ENCODE data around the gene SAMD11. TPM values are rescaled to one million over a fixed set of nuclear protein-coding genes. Genes with fewer than 3 reads are reported as not detected.
"Not testable (repeated sequence)": the region's sequence is repeated elsewhere in the genome, so short reads cannot be mapped to it uniquely, and the experiment has no call there.

Gene SAMD11
- total and polyA plus RNA-seq, 2 of the 8 experiments (the other 6 are each of a cell fraction or from before 2014, with no cell fraction given): 0.18 to 0.30 TPM

GRCh38 chr1:876428-877208 is 47.1 kb upstream of the SAMD11 start:
- peak in 1 of 3 experiments; percentile 14; a peak in 1 of 4 replicates for TF ChIP-seq CTCF (IDR thresholded peaks at IDR 0.05; ENCODE audit: control extremely low read depth in 1 of 3, insufficient read depth in 1 of 3, low read depth in 1 of 3, low read length in 3 of 3)
- CTCF ChIA-PET (ENCODE audit: partially characterized antibody): interaction anchor here (0.6 to 1.2 kb wide), 3 partner anchors 9 to 29 kb away, joined by 3 read pairs; no protein-coding TSS in a partner anchor
- H3K4me2 ChIP-seq (ENCODE audit: insufficient read depth in 1 of 2, low read depth in 2 of 2, low read length in 2 of 2); H2AK5ac ChIP-seq (ENCODE audit: low read depth, low read length); H2AFZ ChIP-seq (ENCODE audit: low read length); H3K27ac ChIP-seq (ENCODE audit: low read depth, low read length); H3K27me3 ChIP-seq (replicated peaks in 1 of 4; ENCODE audit: control insufficient read depth in 3 of 4, extremely low read depth in 1 of 4, insufficient read depth in 3 of 4, low read length in 3 of 4); H3K4me3 ChIP-seq (ENCODE audit: extremely low read depth in 1 of 4, insufficient read depth in 2 of 4, low read depth in 3 of 4, low read length in 4 of 4); FAIRE-seq; H3K9ac ChIP-seq (replicated peaks in 1 of 4; ENCODE audit: extremely low read depth in 1 of 4, low read depth in 3 of 4, low read length in 3 of 4); H3K14ac ChIP-seq (ENCODE audit: insufficient read length); H3K23ac ChIP-seq (ENCODE audit: insufficient read length); H2BK120ac ChIP-seq (replicated peaks; ENCODE audit: low read depth, low read length); H3K18ac ChIP-seq (ENCODE audit: extremely low read depth, low read length); H3K56ac ChIP-seq (replicated peaks; ENCODE audit: insufficient read length, low read depth, low read length); H4K20me1 ChIP-seq (replicated peaks in 1 of 2; ENCODE audit: control insufficient read depth in 1 of 2, insufficient read depth in 2 of 2, low read length in 2 of 2); H3K4me1 ChIP-seq (replicated peaks in 1 of 4; ENCODE audit: control insufficient read depth in 3 of 4, insufficient read depth in 4 of 4, low read length in 3 of 4); H3K4ac ChIP-seq (replicated peaks; ENCODE audit: insufficient read length, low read depth, low read length); H2BK15ac ChIP-seq (ENCODE audit: low read length); H4K91ac ChIP-seq (replicated peaks; ENCODE audit: insufficient read length, low read length); H2BK20ac ChIP-seq (ENCODE audit: low read length); H2BK5ac ChIP-seq (ENCODE audit: low read depth, low read length); H4K5ac ChIP-seq (ENCODE audit: insufficient read length, low read depth, low read length); DNase-seq (ENCODE audit: low read depth in 1 of 2, low spot score in 2 of 2); H3K36me3 ChIP-seq (ENCODE audit: control insufficient read depth in 2 of 4, insufficient read depth in 4 of 4, low read length in 3 of 4); POLR2A ChIA-PET (ENCODE audit: partially characterized antibody); H3K79me1 ChIP-seq (ENCODE audit: low read depth, low read length); H3K9me3 ChIP-seq (ENCODE audit: insufficient read depth in 2 of 2, low read depth in 1 of 2, low read length in 1 of 2); H2BK12ac ChIP-seq (ENCODE audit: low read depth, low read length); H4K8ac ChIP-seq (ENCODE audit: extremely low read depth, insufficient read depth, low read length); H3K23me2 ChIP-seq (ENCODE audit: low read depth, low read length); H3K79me2 ChIP-seq (ENCODE audit: control insufficient read depth in 1 of 2, insufficient read depth in 2 of 2, low read length in 2 of 2): not testable (repeated sequence)
- WGBS, 2 experiments (ENCODE audit: extremely low coverage in 1 of 2, insufficient coverage in 1 of 2, insufficient read length in 1 of 2, insufficient replicate concordance in 2 of 2, low coverage in 1 of 2, low lambda C conversion rate in 2 of 2, missing lambda C conversion rate in 1 of 2): 80% methylated on average over 8 of the region's 8 CpGs; no CpG with 5 or more reads in 1 of the 2 experiments
